SK-N-SH (cell line): Measurements from ENCODE around the gene KIF2A. TPM values are rescaled to one million over a fixed set of nuclear protein-coding genes. Genes with fewer than 3 reads are reported as not detected.

Experiments
- CTCF ChIA-PET: fragments of 300-600, 350-600 bp; formaldehyde crosslinking; extraction: SDS; loops from one replicate; lab custom pipeline; 2021; lab: Yijun Ruan, JAX
- POLR2A ChIA-PET: fragments of 350-600 bp; sonication (Branson Sonifier 250); formaldehyde crosslinking; extraction: SDS; loops from one replicate; lab custom pipeline; 2020; ENCODE audit warnings: antibody characterized with exemption, inconsistent platforms; lab: Yijun Ruan, JAX
- DNase-seq: peaks from one replicate; pipeline ENCODE4 v3.0.0; 2012
- H2AFZ ChIP-seq: fragments of 200-600 bp; sonication (generic); 2 replicates; pipeline ENCODE4 v1.8.1; 2016; ENCODE audit warnings: antibody characterized with exemption, mild to moderate bottlenecking, low read depth
- H3F3A ChIP-seq: fragments of 200-600 bp; sonication (generic); replicated peaks from 2 replicates; pipeline ENCODE3; 2016; ENCODE audit warnings: antibody characterized with exemption, mild to moderate bottlenecking; ENCODE audit not compliant: insufficient read depth
- H3K27ac ChIP-seq, 2 experiments: fragments of 200-500 bp in 1 of 2; fragments of 200-600 bp in 1 of 2; sonication (Bioruptor generic) in 1 of 2; sonication (generic), shearing (Covaris generic) in 1 of 2; 2 replicates each; pipeline versions ENCODE4 v1.5.1 to v1.6.1; 2014 to 2016; ENCODE audit warnings: low read depth in 2 of 2, inconsistent platforms in 1 of 2, low read length in 1 of 2, mild to moderate bottlenecking in 1 of 2, mixed read lengths in 1 of 2
- H3K27me3 ChIP-seq: fragments of 200-600 bp; sonication (generic), shearing (Covaris generic); 2 replicates; pipeline ENCODE4 v1.6.1; 2016; ENCODE audit warnings: mixed run types; ENCODE audit not compliant: insufficient read depth
- H3K36me3 ChIP-seq, 2 experiments: fragments of 200-500 bp in 1 of 2; fragments of 200-600 bp in 1 of 2; sonication (Bioruptor generic) in 1 of 2; sonication (generic) in 1 of 2; replicated peaks in 1 of 2; 2 replicates each; pipeline versions ENCODE3 to v1.5.1; 2014 to 2016; ENCODE audit warnings: low read length in 1 of 2, mild to moderate bottlenecking in 1 of 2; ENCODE audit not compliant: insufficient read depth in 2 of 2, control insufficient read depth in 1 of 2
- H3K4me1 ChIP-seq, 2 experiments: fragments of 200-500 bp in 1 of 2; fragments of 200-600 bp in 1 of 2; sonication (Bioruptor generic) in 1 of 2; sonication (generic), shearing (Covaris generic) in 1 of 2; 2 replicates each; pipeline versions ENCODE4 v1.5.1 to v1.6.1; 2014 to 2016; ENCODE audit warnings: low read depth in 1 of 2, low read length in 1 of 2, mixed run types in 1 of 2; ENCODE audit not compliant: insufficient read depth in 2 of 2, control insufficient read depth in 1 of 2
- H3K4me2 ChIP-seq: fragments of 200-600 bp; sonication (generic), shearing (Covaris generic); 2 replicates; pipeline ENCODE4 v1.6.1; 2017; ENCODE audit warnings: mixed run types
- H3K4me3 ChIP-seq, 2 experiments: fragments of 200-500 bp in 1 of 2; fragments of 200-600 bp in 1 of 2; sonication (Bioruptor generic) in 1 of 2; sonication (generic), shearing (Covaris generic) in 1 of 2; 2 replicates each; pipeline versions ENCODE4 v1.5.1 to v1.8.1; 2014 to 2016; ENCODE audit warnings: low read depth in 2 of 2, inconsistent platforms in 1 of 2, low read length in 1 of 2, mild to moderate bottlenecking in 1 of 2, mixed read lengths in 1 of 2, moderate library complexity in 1 of 2
- H3K79me2 ChIP-seq: fragments of 200-600 bp; sonication (generic); 2 replicates; pipeline ENCODE4 v1.8.1; 2017; ENCODE audit warnings: mild to moderate bottlenecking; ENCODE audit not compliant: insufficient read depth
- H3K9ac ChIP-seq: fragments of 200-600 bp; sonication (generic); 2 replicates; pipeline ENCODE4 v1.6.1; 2017; ENCODE audit warnings: mixed run types
- H3K9me2 ChIP-seq: fragments of 200-600 bp; sonication (generic); 2 replicates; pipeline ENCODE4 v1.6.1; 2017; ENCODE audit warnings: mixed run types
- H3K9me3 ChIP-seq: fragments of 200-600 bp; sonication (generic); 2 replicates; pipeline ENCODE4 v1.6.1; 2017; ENCODE audit warnings: mixed run types, mild to moderate bottlenecking, moderate library complexity
- H4K20me1 ChIP-seq: fragments of 200-600 bp; sonication (generic); 2 replicates; pipeline ENCODE4 v1.6.1; 2017; ENCODE audit warnings: mild to moderate bottlenecking, mixed run types; ENCODE audit not compliant: insufficient read depth
- EP300 ChIP-seq, 2 experiments: IDR thresholded peaks; 2 replicates each; pipeline versions ENCODE4 v1.4.0 to v1.6.1; 2012; ENCODE audit warnings: borderline replicate concordance in 1 of 2, low read depth in 1 of 2, low read length in 1 of 2
- EZH2phosphoT487 ChIP-seq: fragments of 200-600 bp; sonication (generic); IDR thresholded peaks from 2 replicates; pipeline ENCODE4 v1.6.1; 2017; ENCODE audit warnings: low read depth, mixed run types, mild to moderate bottlenecking, antibody characterized with exemption, moderate library complexity, borderline replicate concordance
- FOSL2 ChIP-seq: IDR thresholded peaks from 2 replicates; pipeline ENCODE4 v1.4.0; 2012; ENCODE audit warnings: low read depth, mild to moderate bottlenecking, moderate library complexity, borderline replicate concordance
- FOXJ3 ChIP-seq: sonication (generic); formaldehyde crosslinking; IDR thresholded peaks from 2 replicates; pipeline ENCODE4 v1.5.1; 2020; ENCODE audit warnings: mild to moderate bottlenecking, missing genetic modification reagents
- GABPA ChIP-seq: IDR thresholded peaks from 2 replicates; pipeline ENCODE4 v1.4.0; 2012; ENCODE audit warnings: low read depth, mild to moderate bottlenecking
- GATA2 ChIP-seq: sonication (generic); formaldehyde crosslinking; IDR thresholded peaks from 2 replicates; pipeline ENCODE4 v1.5.0; 2020; ENCODE audit warnings: mild to moderate bottlenecking, missing genetic modification reagents
- MEF2A ChIP-seq: IDR thresholded peaks from 2 replicates; pipeline ENCODE4 v1.4.0; 2012; ENCODE audit warnings: low read depth, borderline replicate concordance
- MXI1 ChIP-seq: IDR thresholded peaks from 2 replicates; pipeline ENCODE4 v1.6.1; 2012; ENCODE audit warnings: mild to moderate bottlenecking, low read depth, low read length, improper control_type of control experiment
- NRF1 ChIP-seq: IDR thresholded peaks from 2 replicates; pipeline ENCODE4 v1.6.1; 2012; ENCODE audit warnings: low read depth, mild to moderate bottlenecking, low read length
- RAD21 ChIP-seq: IDR thresholded peaks from 2 replicates; pipeline ENCODE4 v1.6.1; 2012; ENCODE audit warnings: mild to moderate bottlenecking, low read length
- RCOR1 ChIP-seq: fragments of 150-350 bp; IDR thresholded peaks from 2 replicates; pipeline ENCODE4 v1.6.1; 2017; ENCODE audit warnings: antibody characterized with exemption, low read length
- RFX5 ChIP-seq: IDR thresholded peaks from 2 replicates; pipeline ENCODE4 v1.6.1; 2012; ENCODE audit warnings: mild to moderate bottlenecking, improper control_type of control experiment, low read length
- RXRA ChIP-seq: IDR thresholded peaks from 2 replicates; pipeline ENCODE4 v1.4.0; 2012; ENCODE audit warnings: low read depth, mild to moderate bottlenecking, borderline replicate concordance
- SIN3A ChIP-seq: IDR thresholded peaks from 2 replicates; pipeline ENCODE4 v1.6.1; 2012; ENCODE audit warnings: low read depth, mild to moderate bottlenecking, low read length, moderate library complexity, borderline replicate concordance
- TCF12 ChIP-seq: IDR thresholded peaks from 2 replicates; pipeline ENCODE4 v1.4.0; 2012
- WGBS: methylation state at CpG from one replicate; pipeline ENCODE4 v1.1.6; 2017; ENCODE audit warnings: low lambda C conversion rate; 5-methylcytosine and 5-hydroxymethylcytosine counted together
- polyA plus RNA-seq, 3 experiments: library from polyadenylated mRNA; depleted of rRNA; stranded (reverse); fragments of >200 nt; gene quantifications; 2 replicates each; pipeline ENCODE4 v1.2.3, GENCODE V29; 2012
- TF ChIP-seq, protein P1 (sequence below): fragments of 150-350 bp; IDR thresholded peaks from 2 replicates; pipeline ENCODE4 v1.6.1; 2017; ENCODE audit warnings: antibody characterized with exemption, low read length, low read depth, borderline replicate concordance
- TF ChIP-seq, protein P2 (sequence below): IDR thresholded peaks from 2 replicates; pipeline ENCODE4 v1.4.0; 2012; ENCODE audit warnings: low read depth, borderline replicate concordance
- TF ChIP-seq, protein P3 (sequence below): IDR thresholded peaks from 2 replicates; pipeline ENCODE4 v1.4.0; 2012; ENCODE audit warnings: low read depth, borderline replicate concordance
- TF ChIP-seq, protein P4 (sequence below): IDR thresholded peaks from 2 replicates; pipeline ENCODE4 v1.4.0; 2012; ENCODE audit warnings: low read depth

Gene KIF2A
- polyA plus RNA-seq, 1 of the 3 experiments (the other 2 are of a cell fraction): 14.3 TPM

DNA sequence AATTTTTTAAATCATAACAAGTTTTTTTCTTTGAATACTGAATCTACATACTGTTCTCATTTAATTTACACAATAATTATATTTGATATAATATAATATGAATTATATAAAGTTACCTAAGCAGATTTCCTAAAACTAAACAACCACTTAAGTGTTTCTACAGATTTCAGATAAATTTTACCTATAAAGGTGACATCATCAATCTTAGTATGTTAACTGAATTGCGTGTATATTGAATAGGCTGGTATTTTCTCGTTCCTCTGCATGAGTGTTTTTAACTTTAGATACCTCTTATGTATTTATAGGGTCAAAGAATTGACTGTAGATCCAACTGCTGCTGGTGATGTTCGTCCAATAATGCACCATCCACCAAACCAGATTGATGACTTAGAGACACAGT lies 67.4 kb downstream of the KIF2A start:
- Histone ChIP-seq H3K27ac (no peak overlapping the region), H3K36me3 (peaks cover 56 to 66% of the 10 kb centered on the region in 2 experiments), H3K4me1 (peaks cover 0 to 10% of the 10 kb centered on the region in 2 experiments; a peak in 1 of 4 replicates), H3F3A (peaks cover 19% of the 10 kb centered on the region), H3K27me3 (no peaks in the 10 kb centered on the region), H4K20me1 (no peaks in the 10 kb centered on the region), H3K79me2 (no peaks in the 10 kb centered on the region), H3K4me3 (no peak overlapping the region), H3K9me3 (no peaks in the 10 kb centered on the region), H3K9ac (no peak overlapping the region), H2AFZ (no peak overlapping the region), H3K4me2 (no peak overlapping the region), H3K9me2 (no peaks in the 10 kb centered on the region)
- WGBS: 96% methylated on average over 3 of the region's 3 CpGs
- no peak for DNase-seq
- POLR2A ChIA-PET: no interaction called here
- CTCF ChIA-PET: no interaction called here
- no peak for TF ChIP-seq TCF12
- TF ChIP-seq, protein P1, sequence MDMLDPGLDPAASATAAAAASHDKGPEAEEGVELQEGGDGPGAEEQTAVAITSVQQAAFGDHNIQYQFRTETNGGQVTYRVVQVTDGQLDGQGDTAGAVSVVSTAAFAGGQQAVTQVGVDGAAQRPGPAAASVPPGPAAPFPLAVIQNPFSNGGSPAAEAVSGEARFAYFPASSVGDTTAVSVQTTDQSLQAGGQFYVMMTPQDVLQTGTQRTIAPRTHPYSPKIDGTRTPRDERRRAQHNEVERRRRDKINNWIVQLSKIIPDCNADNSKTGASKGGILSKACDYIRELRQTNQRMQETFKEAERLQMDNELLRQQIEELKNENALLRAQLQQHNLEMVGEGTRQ: no peak
- no peak for TF ChIP-seq EP300 (IDR thresholded peaks at IDR 0.05; ENCODE audit: borderline replicate concordance in 1 of 2, low read depth in 1 of 2, low read length in 1 of 2)
- no peak for TF ChIP-seq RCOR1
- TF ChIP-seq FOXJ3 (CRISPR knock-in tag): no peak
- TF ChIP-seq, protein P2, sequence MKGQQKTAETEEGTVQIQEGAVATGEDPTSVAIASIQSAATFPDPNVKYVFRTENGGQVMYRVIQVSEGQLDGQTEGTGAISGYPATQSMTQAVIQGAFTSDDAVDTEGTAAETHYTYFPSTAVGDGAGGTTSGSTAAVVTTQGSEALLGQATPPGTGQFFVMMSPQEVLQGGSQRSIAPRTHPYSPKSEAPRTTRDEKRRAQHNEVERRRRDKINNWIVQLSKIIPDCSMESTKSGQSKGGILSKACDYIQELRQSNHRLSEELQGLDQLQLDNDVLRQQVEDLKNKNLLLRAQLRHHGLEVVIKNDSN: no peak
- TF ChIP-seq NRF1: no peak
- no peak for TF ChIP-seq RAD21
- no peak for TF ChIP-seq GATA2 (CRISPR knock-in tag)
- no peak for TF ChIP-seq GABPA
- no peak for TF ChIP-seq EZH2phosphoT487
- no peak for TF ChIP-seq RXRA
- no peak for TF ChIP-seq MXI1
- no peak for TF ChIP-seq FOSL2
- TF ChIP-seq SIN3A: no peak
- TF ChIP-seq, protein P3, sequence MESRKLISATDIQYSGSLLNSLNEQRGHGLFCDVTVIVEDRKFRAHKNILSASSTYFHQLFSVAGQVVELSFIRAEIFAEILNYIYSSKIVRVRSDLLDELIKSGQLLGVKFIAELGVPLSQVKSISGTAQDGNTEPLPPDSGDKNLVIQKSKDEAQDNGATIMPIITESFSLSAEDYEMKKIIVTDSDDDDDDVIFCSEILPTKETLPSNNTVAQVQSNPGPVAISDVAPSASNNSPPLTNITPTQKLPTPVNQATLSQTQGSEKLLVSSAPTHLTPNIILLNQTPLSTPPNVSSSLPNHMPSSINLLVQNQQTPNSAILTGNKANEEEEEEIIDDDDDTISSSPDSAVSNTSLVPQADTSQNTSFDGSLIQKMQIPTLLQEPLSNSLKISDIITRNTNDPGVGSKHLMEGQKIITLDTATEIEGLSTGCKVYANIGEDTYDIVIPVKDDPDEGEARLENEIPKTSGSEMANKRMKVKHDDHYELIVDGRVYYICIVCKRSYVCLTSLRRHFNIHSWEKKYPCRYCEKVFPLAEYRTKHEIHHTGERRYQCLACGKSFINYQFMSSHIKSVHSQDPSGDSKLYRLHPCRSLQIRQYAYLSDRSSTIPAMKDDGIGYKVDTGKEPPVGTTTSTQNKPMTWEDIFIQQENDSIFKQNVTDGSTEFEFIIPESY: no peak
- TF ChIP-seq, protein P4, sequence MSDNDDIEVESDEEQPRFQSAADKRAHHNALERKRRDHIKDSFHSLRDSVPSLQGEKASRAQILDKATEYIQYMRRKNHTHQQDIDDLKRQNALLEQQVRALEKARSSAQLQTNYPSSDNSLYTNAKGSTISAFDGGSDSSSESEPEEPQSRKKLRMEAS: no peak
- no peak for TF ChIP-seq MEF2A
- TF ChIP-seq RFX5: no peak
